HFFc6 (cell line): ENCODE measurements around the gene EDC4. TPM values are rescaled to one million over a fixed set of nuclear protein-coding genes. Genes with fewer than 3 reads are reported as not detected.

Experiments
- DNase-seq: peaks from one replicate; pipeline ENCODE4 v3.0.0-alpha.2; 2018
- H3K27ac Mint-ChIP-seq: 2 replicates; pipeline ENCODE4 v1.8.0; 2020; ENCODE audit warnings: mild to moderate bottlenecking, mixed read lengths
- H3K27me3 Mint-ChIP-seq: 2 replicates; pipeline ENCODE4 v1.8.0; 2021; ENCODE audit warnings: mild to moderate bottlenecking, moderate library complexity, mixed read lengths; ENCODE audit not compliant: insufficient read depth
- H3K36me3 Mint-ChIP-seq: 2 replicates; pipeline ENCODE4 v1.8.0; 2021; ENCODE audit warnings: low read depth, mixed read lengths
- H3K4me1 Mint-ChIP-seq: 2 replicates; pipeline ENCODE4 v1.8.0; 2020; ENCODE audit warnings: low read depth, mixed read lengths
- H3K4me3 Mint-ChIP-seq: 2 replicates; pipeline ENCODE4 v1.8.0; 2020; ENCODE audit warnings: mild to moderate bottlenecking, moderate library complexity, mixed read lengths
- H3K9me3 Mint-ChIP-seq: 2 replicates; pipeline ENCODE4 v1.8.0; 2020; ENCODE audit warnings: mild to moderate bottlenecking, mixed read lengths
- CTCF ChIP-seq: fragments of 200-600 bp; sonication (generic); IDR thresholded peaks from 2 replicates; pipeline ENCODE4 v1.5.0; 2021; ENCODE audit warnings: antibody characterized with exemption, mild to moderate bottlenecking
- total RNA-seq, 6 experiments: library from RNA; stranded (reverse); fragmentation: NEBNext Ultra II Directional; extraction: Animal tissue kit (Norgen Biotek cat#: 25700); gene quantifications; 2 replicates in 1 of 6; 3 replicates in 5 of 6; pipeline ENCODE4 v1.2.3, GENCODE V29; 2021

EDC4 gene
- total RNA-seq, 6 experiments from 2014 or later: 60.2 to 81.0 (median 63.6) TPM

- Mint-ChIP-seq H3K27me3 (peaks cover 12% of the 10 kb centered on the region), H3K4me3 (no peak overlapping the region), H3K4me1 (peaks cover 16% of the 10 kb centered on the region), H3K27ac (no peak overlapping the region), H3K36me3 (peaks cover 34% of the 10 kb centered on the region), H3K9me3 (no peaks in the 10 kb centered on the region)
- no peak for DNase-seq
- TF ChIP-seq CTCF: no peak
These were observed 8.8 kb downstream of the EDC4 start for GRCh38 chr16:67881621-67882161.

GRCh38 chr16:67882374-67883145 is 9.7 kb downstream of the EDC4 start:
- no peak for TF ChIP-seq CTCF
- no peak for DNase-seq
- no peak overlapping the region for H3K4me3 Mint-ChIP-seq
- H3K9me3 Mint-ChIP-seq: no peaks in the 10 kb centered on the region
- H3K27ac Mint-ChIP-seq: no peak overlapping the region
- H3K27me3 Mint-ChIP-seq: peaks cover 12% of the 10 kb centered on the region
- peaks cover 27% of the 10 kb centered on the region for H3K36me3 Mint-ChIP-seq
- peaks cover 16% of the 10 kb centered on the region for H3K4me1 Mint-ChIP-seq

- Mint-ChIP-seq H3K4me1 (peaks cover 16% of the 10 kb centered on the region), H3K36me3 (peaks cover 27% of the 10 kb centered on the region), H3K27ac (no peak overlapping the region), H3K4me3 (no peak overlapping the region), H3K27me3 (peaks cover 12% of the 10 kb centered on the region), H3K9me3 (no peaks in the 10 kb centered on the region)
- DNase-seq: no peak
- no peak for TF ChIP-seq CTCF
These were observed 10.5 kb downstream of the EDC4 start for GRCh38 chr16:67883146-67883871.

- H3K9me3 Mint-ChIP-seq: no peaks in the 10 kb centered on the region
- H3K36me3 Mint-ChIP-seq: peaks cover 27% of the 10 kb centered on the region
- no peak for DNase-seq
- H3K27me3 Mint-ChIP-seq: peaks cover 12% of the 10 kb centered on the region
- TF ChIP-seq CTCF: peak; percentile 96
- H3K27ac Mint-ChIP-seq: no peak overlapping the region
- no peak overlapping the region for H3K4me3 Mint-ChIP-seq
- H3K4me1 Mint-ChIP-seq: peaks cover 16% of the 10 kb centered on the region
These were observed 11.0 kb downstream of the EDC4 start for GRCh38 chr16:67883872-67884261.

- H3K4me3 Mint-ChIP-seq: peak within 1 kb of the TSS; percentile 31
These were observed 11.8 kb downstream of the EDC4 start, which contains the start of gene NRN1L for GRCh38 chr16:67884684-67885083. NRN1L (plus strand) TSS chr16:67884885; CDS start chr16:67884904, 19 bp downstream.

More at GRCh38 chr16:67884684-67885083, 11.8 kb downstream of the EDC4 start, which contains the start of gene NRN1L:
- Mint-ChIP-seq H3K4me1 (peaks cover 16% of the 10 kb centered on the region), H3K27ac (peak within 1 kb of the TSS; percentile 65), H3K9me3 (no peaks in the 10 kb centered on the region), H3K27me3 (peaks cover 12% of the 10 kb centered on the region), H3K36me3 (peaks cover 21% of the 10 kb centered on the region)
- TF ChIP-seq CTCF: no peak
- peak; percentile 91 for DNase-seq
